Epithelial cell of prostate (primary cell): ENCODE data around the gene ATP8B2.
"Not testable (repeated sequence)": the region's sequence is repeated elsewhere in the genome, so short reads cannot be mapped to it uniquely, and the experiment has no call there.

Experiments
- DNase-seq: peaks from one replicate; pipeline ENCODE4 v3.0.0-alpha.2; 2011; ENCODE audit warnings: low read depth, low spot score
- H3K27ac ChIP-seq: fragments of 450-650 bp; 2 replicates; pipeline ENCODE4 v1.5.1; 2017; ENCODE audit warnings: mild to moderate bottlenecking

ATP8B2 gene, protein sequence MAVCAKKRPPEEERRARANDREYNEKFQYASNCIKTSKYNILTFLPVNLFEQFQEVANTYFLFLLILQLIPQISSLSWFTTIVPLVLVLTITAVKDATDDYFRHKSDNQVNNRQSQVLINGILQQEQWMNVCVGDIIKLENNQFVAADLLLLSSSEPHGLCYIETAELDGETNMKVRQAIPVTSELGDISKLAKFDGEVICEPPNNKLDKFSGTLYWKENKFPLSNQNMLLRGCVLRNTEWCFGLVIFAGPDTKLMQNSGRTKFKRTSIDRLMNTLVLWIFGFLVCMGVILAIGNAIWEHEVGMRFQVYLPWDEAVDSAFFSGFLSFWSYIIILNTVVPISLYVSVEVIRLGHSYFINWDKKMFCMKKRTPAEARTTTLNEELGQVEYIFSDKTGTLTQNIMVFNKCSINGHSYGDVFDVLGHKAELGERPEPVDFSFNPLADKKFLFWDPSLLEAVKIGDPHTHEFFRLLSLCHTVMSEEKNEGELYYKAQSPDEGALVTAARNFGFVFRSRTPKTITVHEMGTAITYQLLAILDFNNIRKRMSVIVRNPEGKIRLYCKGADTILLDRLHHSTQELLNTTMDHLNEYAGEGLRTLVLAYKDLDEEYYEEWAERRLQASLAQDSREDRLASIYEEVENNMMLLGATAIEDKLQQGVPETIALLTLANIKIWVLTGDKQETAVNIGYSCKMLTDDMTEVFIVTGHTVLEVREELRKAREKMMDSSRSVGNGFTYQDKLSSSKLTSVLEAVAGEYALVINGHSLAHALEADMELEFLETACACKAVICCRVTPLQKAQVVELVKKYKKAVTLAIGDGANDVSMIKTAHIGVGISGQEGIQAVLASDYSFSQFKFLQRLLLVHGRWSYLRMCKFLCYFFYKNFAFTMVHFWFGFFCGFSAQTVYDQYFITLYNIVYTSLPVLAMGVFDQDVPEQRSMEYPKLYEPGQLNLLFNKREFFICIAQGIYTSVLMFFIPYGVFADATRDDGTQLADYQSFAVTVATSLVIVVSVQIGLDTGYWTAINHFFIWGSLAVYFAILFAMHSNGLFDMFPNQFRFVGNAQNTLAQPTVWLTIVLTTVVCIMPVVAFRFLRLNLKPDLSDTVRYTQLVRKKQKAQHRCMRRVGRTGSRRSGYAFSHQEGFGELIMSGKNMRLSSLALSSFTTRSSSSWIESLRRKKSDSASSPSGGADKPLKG

DNA sequence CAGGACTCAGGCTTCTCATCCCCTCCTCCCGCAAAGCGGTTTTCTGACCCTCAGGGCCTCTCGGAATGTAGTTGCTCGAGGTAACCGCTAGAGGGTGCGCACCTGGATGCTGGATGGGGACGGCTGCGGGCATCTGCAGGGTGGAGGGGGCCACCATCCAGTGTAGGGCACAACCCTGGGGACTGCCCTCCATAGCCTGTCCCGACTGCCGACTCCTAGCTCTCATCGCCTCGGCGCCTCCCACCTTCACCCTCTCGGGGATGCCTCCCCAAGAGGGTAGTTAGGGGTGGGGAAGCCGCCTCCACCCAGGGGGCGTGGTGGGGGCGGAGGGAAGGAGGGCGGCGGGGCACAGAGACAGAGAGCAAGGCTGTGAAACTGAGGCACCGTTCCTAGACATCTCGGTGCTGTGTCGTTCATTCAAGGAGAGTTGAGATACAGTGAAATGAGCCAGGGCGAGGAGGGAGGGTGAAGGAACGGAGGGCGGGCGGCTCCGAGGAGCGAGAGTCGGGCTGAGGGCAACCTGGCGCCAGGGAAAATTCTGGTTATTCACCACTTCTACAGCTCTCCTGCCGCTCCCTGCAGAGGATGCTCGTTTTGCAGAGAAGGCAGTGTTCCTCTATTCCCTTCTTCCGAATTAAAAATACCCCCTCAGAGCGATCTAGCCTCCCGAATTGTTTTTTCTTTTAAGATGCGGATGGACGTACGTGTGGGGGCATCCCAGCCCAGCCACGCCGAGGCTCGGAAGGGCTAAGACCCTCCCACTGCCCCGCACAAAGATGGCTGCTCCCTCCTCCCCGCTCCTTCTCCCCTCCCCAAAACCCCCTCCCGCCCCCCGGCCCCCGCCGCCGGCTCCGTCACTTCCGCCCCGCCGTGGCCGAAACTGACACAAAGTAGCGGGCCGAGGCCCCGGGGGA lies at the start of gene ATP8B2:
Gene ATP8B2 (plus strand): TSS at position 857 of the 914 bp plus-strand sequence. CDS start 2,617 bp downstream, outside the sequence.
- H3K27ac ChIP-seq = peak within 1 kb of the TSS; percentile 68
- DNase-seq = no peak

DNA sequence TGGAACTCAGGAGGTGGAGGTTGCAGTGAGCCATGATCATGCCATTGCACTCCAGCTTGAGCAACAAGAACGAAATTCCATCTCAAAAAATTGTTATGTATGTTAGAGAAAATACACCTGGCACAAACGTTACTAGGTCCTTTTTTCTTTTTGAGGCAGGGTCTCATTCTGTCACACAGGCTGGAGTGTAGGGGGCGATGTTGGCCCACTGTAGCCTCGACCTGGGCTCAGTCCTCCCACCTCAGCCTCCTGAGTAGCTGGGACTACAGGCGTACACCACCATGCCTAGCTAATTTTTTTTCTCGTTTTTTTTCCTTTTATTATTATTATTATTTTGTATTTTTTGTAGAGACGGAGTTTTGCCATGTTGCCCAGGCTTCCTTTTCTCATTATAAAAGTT lies 48.5 kb upstream of the ATP8B2 start:
- no peak overlapping the region for H3K27ac ChIP-seq
- DNase-seq = no peak

DNA sequence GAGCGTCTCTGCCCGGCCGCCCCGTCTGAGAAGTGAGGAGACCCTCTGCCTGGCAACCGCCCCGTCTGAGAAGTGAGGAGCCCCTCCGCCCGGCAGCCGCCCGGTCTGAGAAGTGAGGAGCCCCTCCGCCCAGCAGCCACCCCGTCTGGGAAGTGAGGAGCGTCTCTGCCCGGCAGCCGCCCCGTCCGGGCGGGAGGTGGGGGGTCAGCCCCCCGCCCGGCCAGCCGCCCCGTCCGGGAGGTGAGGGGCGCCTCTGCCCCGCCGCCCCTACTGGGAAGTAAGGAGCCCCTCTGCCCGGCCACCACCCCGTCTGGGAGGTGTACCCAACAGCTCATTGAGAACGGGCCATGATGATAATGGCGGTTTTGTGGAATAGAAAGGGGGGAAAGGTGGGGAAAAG lies 37.7 kb upstream of the ATP8B2 start:
- not testable (repeated sequence) for DNase-seq, H3K27ac ChIP-seq

DNA sequence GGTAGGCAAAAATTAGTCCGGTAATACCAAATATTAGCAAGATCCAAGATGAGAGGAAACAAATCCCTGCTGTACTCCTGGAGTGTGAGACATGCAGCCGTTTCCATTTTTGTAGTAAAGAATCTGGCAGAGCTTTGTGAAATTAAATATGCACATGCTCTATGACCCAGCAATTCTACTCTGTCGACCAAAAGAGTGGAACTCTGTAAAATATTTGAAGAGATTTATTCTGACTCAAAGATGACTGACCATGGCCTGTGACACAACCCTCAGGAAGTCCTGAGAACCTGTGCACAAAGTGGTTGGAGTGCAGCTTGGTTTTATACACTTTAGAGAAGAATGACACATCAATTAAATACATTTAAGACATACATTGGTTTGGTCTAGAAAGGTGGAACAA lies 36.7 kb upstream of the ATP8B2 start:
- DNase-seq = no peak
- no peak overlapping the region for H3K27ac ChIP-seq

DNA sequence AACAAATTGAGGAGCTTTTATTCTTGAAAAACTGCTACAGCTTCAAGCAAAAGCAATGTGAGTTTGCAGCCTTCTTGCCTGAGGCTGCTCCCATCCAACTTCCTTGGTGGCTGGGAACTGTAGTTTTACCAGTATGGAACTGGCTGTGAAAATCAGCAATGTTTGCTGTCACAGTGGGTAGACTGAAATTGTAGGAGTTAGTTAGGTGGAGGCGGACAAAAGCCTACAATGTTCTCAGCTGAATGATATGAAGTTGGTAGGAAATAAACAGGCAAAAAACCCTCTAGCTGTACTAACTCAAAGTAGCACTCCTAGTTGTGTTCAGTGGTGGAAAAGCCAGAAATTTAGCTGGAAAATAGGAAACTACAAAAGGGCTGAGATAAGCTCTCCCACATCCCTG lies 34.4 kb upstream of the ATP8B2 start:
- H3K27ac ChIP-seq = no peak overlapping the region
- DNase-seq = no peak

DNA sequence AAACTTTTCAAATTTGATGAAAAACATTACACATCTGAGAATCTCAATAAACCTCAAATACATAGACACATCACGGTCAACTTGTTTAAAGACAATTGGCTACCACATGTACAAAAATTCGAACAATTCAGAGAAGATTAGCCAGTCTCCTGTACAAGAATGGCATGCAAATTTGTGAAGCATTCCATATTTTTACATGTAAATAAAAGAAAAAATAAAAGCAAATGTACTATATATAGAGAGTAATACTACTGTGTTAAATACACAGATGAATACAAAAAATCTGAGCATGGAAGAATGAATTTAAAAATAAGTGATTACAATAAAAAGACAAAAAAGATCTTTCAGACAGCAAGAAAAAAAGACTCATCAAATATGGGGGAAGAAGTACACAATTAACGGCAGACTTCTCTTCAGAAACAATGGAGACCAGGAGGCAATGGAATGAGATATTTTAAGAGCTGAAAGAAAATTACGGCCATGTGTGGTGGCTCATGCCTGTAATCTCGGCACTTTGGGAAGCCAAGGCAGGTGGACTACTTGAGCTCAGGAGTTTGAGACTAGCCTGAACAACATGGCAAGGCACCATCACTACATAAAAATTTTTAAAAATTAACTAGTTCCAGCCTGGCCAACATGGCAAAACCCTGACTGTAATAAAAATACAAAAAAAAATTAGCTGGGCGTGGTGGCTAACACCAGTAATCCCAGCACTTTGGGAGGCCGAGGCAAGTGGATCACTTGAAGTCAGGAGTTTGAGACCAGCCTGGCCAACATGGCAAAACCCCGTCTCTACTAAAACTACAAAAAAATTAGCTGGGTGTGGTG lies 29.7 kb upstream of the ATP8B2 start:
- no peak for DNase-seq
- no peak overlapping the region for H3K27ac ChIP-seq

DNA sequence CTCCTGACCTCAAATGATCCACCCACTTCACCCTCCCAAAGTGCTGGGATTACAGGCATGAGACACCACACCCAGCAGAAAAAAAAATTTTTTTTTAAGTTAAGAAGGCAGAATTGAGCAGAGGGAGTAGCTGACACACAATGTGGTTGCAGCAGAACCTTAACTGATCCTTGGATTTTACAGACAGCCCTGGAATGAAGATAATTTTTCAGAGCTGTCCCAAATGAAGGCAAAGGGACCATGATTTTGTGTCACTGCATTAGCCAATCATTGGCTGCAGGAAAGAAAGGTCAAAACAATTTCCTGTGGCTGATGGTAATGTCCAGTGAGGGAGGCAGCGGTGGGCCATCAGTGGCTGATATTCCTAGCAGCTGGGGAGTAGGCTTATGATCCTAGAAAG lies 23.7 kb upstream of the ATP8B2 start:
- no peak for DNase-seq
- H3K27ac ChIP-seq = no peak overlapping the region

DNA sequence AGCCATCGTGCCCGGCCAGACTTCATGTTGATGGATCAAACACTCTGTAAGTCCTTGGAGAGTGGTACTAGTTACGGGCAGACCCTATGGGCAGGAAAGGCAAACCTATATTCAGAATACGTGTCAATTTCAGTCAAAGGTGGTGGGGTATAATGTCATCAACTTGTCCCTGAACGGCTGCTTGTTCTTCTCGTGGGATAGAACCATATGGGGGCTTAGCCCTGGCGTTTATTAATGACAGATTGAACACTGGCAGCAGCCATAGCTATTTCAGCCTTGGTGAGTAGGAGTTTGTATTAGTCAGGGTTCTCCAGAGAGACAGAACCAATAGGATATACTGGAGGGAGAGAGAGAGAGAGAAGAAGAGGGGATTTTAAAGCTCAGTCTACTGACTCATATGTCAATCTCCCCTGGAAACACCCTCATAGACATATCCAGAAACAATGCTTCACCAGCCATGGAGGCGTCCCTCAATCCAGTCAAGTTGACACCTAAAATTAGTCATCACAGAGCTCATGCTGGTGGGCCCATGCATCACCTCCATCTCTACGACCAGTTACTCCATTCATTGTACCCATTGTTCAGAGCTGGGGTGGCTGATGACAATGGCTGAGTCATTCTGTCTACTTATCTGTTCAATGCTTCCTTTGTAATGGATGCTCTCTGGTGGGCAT lies 20.5 kb upstream of the ATP8B2 start:
- H3K27ac ChIP-seq = no peak overlapping the region
- DNase-seq = no peak

DNA sequence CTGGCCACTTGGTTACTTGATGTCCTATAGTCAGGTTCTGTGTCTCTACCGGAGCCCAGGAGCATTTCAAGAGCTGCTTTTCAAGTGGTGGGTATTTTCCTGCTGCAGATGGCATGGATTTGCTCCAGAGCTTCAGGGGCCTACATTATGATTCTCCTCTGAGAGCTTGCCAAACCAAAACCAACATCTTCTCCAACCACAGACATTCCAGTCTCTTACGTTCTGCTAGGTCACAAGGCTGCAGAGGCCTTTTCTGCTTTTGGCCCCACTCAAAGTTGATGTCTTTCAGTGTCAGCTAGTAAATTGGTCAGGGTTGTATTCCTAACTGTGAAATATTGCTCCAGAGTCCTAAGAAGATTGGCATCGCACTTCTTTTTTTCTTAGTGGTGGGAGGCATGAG lies 19.2 kb upstream of the ATP8B2 start:
- no peak for DNase-seq

DNA sequence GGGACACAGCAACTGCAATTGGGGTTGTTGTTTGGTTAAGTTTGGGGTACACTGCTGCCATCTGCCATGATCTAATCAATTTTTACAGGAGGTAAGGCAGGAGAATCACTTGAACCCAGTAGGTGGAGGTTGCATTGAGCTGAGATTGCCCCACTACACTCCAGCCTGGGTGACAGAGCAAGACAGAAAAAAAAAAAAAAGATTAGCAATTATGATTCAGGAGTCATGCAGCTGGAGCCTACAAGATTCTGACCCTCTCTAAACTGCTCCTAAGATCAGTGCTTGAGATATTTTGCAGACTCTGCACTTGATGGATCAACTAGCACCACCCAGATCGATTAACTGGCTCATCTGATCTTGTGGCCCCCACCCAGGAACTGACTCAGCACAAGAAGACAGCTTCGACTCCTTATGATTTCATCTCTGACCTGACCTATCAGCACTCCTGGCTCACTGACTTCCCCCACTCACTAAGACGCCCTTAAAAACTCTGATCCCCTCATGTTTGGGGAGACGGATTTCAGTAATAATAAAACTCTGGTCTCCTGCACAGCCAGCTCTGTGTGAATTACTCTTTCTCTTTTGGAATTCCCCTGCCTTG lies 17.6 kb upstream of the ATP8B2 start:
- not testable (repeated sequence) for DNase-seq, H3K27ac ChIP-seq

More for the DNA sequence above, 19.2 kb upstream of the ATP8B2 start:
- H3K27ac ChIP-seq = no peak overlapping the region

DNA sequence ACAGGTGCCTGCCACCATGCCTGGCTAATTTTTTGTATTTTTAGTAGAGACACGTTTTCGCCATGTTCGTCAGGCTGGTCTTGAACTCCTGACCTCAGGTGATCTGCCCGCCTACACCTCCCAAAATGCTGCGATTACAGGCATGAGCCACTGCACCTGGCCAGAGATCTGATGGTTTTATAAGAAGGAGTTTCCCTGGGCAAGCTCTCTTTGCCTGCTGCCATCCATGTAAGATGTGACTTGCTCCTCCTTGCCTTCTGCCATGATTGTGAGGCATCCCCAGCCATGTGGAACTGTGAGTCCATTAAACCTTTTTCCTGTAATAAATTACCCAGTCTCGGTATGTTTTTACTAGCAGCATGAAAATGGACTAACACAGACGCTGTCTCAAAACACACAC lies 16.2 kb upstream of the ATP8B2 start:
- H3K27ac ChIP-seq, DNase-seq: not testable (repeated sequence)

DNA sequence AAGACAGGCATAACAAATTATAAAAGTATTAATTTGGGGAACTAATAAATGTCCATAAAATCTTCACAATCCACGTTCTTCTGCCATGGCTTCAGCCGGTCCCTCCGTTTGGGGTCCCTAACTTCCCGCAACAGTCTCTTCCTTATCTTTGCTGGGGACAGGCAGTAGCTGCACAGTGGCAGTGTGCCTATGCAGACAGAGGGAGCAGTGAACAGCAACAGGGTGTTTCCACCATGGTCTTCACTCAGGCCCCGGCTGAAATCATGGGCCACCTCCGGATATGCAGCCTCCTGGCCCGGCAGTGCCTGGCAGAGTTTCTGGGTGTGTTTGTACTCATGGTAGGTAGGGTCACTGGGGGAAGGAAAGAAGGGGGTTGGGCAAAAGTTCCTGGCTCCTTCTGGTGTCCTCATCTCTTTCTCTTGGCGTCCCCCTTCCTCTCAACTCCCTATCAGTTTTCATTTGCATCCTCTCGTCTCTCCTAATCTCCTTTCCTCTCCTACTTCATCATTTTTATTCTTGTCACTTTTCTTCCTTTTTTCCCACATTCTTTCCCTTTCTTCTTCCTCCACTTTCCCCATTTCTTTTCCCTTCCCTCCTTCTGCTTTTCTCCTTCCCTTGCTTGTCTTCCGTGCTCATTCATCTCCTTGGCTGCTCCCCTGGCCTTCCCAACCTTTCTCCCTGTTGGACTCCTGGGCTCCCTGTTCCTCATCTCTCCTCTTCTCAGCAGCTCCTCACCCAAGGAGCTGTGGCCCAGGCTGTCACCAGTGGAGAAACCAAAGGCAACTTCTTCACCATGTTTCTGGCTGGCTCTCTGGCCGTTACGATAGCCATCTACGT lies 12.9 kb upstream of the ATP8B2 start:
- not testable (repeated sequence) for H3K27ac ChIP-seq, DNase-seq

DNA sequence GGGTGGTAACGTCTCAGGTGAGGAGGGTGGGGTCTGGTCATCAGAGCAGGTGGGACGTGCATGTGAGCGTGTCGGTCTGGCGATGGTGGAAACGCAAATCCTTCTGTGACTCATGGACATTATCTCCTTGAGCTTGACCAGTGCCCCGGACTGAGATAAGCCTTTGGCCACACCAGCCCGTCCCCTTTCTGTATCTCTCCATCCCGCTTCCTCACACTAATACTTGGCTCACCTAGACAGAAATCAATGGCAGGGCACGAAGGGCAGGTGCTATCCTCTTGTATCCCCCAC lies 12.3 kb upstream of the ATP8B2 start:
- no peak overlapping the region for H3K27ac ChIP-seq
- DNase-seq = no peak

DNA sequence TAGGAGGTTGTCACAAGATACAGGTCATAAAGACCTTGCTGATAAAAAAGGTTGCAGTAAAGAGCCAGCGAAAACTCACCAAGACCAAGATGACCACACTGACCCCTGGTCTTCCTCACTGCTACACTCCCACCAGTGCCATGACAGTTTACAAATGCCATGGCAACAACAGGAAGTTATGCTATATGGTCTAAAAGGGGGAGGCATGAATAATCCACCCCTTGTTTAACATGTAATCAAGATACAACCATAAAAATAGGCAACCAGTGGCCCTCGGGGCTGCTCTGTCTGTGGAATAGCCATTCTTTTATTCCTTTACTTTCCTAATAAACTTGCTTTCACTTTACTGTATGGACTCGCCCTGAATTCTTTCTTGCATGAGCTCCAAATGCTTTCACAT lies 11.1 kb upstream of the ATP8B2 start:
- not testable (repeated sequence) for H3K27ac ChIP-seq, DNase-seq

DNA sequence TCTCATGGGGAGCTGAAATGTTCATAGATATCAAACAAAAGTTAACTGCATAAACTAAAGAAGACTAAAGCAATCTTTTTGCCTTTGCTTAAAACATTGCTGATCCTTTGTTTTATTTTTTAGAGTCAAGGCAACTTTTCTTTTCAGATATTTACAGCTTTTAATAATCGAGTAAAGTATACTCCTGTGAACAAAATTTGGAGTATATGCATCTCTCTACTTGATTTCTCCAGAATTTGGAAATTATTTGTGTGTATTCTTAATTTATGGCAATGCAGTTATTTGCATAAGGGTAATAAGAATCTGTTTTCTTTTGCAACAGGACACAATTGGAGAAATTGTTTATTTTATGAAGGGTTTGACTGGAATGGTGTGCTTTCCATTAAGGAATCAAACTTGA lies 8.6 kb upstream of the ATP8B2 start:
- no peak overlapping the region for H3K27ac ChIP-seq
- DNase-seq = no peak

DNA sequence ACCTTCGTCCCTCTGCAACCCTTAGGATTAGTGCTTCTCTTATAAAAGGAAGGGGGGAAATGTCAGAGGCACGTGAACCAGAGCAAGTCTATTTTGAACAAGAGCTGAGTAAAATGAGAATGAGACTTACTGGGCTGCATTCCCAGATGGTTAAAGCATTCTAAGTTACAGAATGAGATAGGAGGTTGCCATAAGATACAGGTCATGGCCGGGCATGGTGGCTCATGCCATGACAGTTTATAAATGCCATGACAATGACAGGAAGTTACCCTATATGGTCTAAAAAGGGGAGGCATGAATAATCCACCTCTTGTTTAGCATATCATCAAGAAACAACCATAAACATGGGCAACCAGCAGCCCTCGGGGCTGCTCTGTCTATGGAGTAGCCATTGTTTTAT lies 6.9 kb upstream of the ATP8B2 start:
- no peak overlapping the region for H3K27ac ChIP-seq
- no peak for DNase-seq

DNA sequence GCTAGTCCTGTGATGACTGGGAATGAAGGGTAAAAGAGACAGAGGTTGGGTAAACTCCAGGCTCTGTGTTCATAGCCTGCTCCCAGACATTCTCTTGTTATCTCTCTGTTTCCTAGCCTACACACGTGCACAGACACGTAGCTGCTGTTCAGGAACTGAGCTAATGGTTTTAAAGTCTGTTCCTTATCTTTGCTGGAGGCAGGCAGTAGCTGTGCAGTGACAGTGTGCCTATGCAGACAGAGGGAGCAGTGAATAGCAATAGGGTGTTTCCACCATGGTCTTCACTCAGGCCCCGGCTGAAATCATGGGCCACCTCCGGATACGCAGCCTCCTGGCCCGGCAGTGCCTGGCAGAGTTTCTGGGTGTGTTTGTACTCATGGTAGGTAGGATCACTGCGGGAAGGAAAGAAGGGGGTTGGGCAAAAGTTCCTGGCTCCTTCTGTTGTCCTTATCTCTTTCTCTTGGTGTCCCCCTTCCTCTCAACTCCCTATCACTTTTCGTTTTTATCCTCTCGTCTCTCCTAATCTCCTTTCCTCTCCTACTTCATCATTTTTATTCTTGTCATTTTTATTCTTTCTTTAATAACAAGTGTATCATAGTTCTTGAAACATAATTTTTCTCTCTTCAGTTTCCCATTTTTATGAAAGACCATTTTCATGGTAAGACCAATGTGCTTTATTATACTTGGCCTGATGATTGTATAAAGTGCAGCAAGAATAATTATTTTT lies 4.3 kb upstream of the ATP8B2 start, which contains the start of gene AQP10:
Gene AQP10 (plus strand): TSS at position 212 of the 727 bp plus-strand sequence. CDS start 63 bp downstream, at position 275.
- DNase-seq = no peak
- no peak within 1 kb of the TSS for H3K27ac ChIP-seq
